GM21737 (cell line): ENCODE results near the gene TPR.

Source experiments
- ATAC-seq: cut with Tn5 transposase; IDR thresholded peaks from one replicate; pipeline ENCODE4 v1.9.1; 2021; ENCODE audit warnings: mild to moderate bottlenecking, moderate library complexity; ENCODE audit not compliant: unreplicated experiment

TPR gene

DNA sequence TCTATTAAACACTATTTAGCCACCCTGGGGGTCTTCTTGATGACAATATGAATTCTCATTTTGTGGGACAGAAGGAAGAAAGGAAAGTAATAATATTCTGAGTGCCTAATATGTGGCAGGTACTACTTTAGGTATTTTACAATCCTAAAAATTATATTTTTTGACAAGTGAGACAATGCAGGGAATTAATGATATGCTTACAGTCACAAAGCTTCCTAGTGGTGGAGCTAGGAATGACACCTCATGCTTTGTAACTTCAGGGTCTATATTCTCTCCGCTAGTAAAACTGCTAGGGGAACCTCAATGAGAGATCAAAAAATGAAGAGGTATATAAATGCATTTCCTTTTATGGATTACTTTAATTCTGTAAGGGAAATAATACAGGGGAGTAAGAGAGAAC lies 44.3 kb downstream of the TPR start:
- ATAC-seq = no peak

DNA sequence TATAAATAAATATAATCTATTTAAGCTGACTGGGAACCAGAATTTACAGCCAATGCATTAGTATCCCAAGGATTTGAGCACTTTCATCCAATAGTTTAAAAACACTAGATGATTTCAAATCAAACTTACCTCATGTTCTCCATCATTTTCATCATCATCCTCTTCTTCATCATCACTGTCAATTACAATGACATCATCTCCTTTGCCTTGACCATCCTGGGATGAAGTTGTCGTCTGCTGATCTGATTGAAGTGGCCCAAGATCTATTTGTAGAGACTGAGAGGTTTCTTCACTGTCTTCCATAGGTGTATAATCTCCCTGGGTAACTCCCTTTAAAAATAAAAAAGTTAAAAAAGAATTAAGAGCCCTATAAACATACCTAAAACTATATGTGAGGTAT lies 47.7 kb downstream of the TPR start:
- no peak for ATAC-seq

DNA sequence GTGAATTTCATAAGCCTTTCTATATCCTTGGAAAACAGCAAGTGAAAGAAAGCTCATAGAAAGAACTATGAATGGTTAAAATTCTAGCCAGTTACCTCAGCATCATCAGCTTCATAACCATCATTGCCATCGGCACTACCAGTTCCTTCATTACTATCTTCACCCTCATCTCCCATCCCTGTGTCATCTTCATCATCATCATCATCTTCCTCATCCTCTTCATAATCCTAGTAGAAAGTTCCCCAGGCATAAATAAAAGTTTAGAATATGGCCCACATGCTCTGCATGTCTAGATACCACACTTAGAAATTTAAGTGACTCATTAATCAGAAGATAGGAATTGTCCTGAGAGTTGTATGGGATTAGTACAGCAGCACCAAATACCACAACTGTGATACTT lies 49.0 kb downstream of the TPR start:
- ATAC-seq = no peak

DNA sequence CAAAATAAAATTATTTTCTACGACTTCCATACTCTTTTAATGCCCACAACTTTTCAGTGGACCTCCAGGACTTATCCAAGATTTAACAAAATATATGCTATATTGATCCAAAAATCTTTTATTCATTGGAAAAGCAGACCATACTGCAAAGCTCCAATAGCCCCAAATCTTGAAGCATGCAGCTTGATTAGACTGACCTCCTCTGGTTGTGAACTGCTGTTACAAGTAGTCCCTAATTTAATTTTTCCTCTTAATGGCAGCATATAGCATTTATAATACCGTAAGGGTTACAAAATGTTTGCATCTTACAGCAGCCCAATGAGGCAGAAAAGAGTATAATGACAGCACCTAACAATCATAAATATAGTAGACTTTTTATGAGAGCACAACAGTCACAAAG lies 49.8 kb downstream of the TPR start:
- no peak for ATAC-seq

DNA sequence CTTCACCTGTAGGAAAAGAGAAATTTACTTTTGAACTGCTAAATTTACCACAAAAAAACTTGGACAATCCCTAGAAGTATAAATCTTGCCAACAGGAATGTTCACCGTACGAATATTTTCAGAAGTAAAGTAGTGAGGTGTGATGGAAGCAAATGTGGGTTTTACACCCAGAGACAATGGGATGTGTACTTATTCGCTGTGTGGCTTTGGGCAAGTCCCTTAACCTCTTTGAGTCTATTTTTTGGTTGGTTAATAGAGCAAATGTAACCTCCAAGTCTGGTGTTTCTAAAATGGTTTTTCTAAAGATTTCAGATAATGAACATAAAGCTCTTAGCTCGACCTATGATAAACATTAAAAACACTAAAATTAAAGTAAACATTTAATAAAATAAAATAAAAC lies 51.2 kb downstream of the TPR start:
- no peak for ATAC-seq

DNA sequence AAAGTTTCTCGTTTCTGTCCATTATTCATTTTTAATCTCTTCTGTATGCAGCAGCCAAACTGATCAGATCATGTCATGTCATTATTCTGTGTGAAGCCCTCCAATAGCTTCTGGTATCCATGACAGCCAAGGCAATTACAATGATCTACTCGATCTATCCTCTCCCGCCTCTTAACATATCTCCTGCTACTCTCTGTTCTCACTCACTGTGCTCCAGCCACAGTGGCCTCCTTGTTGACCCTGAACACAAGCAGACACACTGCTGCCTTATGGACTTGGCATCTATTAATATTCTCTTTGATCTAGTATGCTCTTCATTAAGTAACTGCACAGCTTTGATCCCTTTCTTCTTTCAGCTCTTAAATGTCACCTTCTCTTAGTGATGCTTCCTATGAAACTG lies 59.5 kb downstream of the TPR start:
- ATAC-seq = no peak

DNA sequence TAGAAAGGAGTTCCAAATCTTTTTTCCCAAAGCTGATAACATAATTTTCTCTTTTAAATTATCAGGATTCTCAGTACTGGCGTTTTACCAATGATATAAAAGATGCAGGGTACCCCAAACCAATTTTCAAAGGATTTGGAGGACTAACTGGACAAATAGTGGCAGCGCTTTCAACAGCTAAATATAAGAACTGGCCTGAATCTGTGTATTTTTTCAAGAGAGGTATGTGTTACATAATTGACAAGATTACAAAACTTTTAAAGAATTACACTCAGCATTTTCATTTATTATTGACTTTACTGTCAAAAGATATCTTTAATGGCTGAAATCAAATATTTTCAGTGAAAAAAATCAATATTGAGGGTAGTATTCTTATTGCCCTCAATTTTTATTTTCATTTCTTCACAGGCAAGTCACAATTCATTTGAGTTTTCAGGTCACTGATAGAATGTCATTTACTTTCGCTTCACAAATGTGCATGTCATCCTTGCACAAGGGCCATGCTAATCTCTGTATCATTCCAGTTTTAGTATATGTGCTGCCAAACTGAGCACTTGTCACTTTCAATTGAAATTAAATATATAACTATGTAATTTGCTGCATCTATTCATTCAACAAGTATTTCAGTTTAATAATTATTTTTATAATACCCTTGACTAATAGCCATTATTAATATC lies 63.5 kb downstream of the TPR start:
- no peak for ATAC-seq

DNA sequence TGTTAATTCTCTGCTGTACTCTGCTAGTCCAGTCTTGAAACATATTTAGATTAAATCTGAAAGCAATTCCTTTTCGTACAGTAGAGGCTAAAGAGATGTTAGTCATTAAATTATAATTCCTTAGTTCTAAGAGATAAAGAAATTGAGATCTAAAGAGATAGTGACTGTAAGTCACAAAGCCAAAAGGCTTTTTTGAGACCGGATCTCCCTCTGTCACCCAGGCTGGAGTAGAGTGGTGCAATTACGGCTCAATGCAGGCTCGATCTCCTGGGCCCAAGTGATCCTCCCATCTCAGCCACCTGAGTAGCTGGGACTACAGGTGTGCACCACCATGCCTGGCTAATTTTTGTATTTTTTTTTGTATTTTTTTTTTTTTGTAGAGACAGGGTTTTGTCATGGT lies 64.7 kb downstream of the TPR start:
- no peak for ATAC-seq

DNA sequence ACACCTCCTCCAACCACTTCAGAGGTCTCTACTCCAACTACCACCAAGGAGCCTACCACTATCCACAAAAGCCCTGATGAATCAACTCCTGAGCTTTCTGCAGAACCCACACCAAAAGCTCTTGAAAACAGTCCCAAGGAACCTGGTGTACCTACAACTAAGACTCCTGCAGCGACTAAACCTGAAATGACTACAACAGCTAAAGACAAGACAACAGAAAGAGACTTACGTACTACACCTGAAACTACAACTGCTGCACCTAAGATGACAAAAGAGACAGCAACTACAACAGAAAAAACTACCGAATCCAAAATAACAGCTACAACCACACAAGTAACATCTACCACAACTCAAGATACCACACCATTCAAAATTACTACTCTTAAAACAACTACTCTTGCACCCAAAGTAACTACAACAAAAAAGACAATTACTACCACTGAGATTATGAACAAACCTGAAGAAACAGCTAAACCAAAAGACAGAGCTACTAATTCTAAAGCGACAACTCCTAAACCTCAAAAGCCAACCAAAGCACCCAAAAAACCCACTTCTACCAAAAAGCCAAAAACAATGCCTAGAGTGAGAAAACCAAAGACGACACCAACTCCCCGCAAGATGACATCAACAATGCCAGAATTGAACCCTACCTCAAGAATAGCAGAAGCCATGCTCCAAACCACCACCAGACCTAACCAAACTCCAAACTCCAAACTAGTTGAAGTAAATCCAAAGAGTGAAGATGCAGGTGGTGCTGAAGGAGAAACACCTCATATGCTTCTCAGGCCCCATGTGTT lies 66.6 kb downstream of the TPR start:
- ATAC-seq = no peak

DNA sequence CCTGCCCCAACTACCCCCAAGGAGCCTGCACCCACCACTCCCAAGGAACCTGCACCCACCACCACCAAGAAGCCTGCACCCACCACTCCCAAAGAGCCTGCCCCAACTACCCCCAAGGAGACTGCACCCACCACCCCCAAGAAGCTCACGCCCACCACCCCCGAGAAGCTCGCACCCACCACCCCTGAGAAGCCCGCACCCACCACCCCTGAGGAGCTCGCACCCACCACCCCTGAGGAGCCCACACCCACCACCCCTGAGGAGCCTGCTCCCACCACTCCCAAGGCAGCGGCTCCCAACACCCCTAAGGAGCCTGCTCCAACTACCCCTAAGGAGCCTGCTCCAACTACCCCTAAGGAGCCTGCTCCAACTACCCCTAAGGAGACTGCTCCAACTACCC lies 67.6 kb downstream of the TPR start:
- no peak for ATAC-seq

DNA sequence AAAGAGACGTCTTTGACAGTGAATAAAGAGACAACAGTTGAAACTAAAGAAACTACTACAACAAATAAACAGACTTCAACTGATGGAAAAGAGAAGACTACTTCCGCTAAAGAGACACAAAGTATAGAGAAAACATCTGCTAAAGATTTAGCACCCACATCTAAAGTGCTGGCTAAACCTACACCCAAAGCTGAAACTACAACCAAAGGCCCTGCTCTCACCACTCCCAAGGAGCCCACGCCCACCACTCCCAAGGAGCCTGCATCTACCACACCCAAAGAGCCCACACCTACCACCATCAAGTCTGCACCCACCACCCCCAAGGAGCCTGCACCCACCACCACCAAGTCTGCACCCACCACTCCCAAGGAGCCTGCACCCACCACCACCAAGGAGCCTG lies 68.5 kb downstream of the TPR start:
- no peak for ATAC-seq

DNA sequence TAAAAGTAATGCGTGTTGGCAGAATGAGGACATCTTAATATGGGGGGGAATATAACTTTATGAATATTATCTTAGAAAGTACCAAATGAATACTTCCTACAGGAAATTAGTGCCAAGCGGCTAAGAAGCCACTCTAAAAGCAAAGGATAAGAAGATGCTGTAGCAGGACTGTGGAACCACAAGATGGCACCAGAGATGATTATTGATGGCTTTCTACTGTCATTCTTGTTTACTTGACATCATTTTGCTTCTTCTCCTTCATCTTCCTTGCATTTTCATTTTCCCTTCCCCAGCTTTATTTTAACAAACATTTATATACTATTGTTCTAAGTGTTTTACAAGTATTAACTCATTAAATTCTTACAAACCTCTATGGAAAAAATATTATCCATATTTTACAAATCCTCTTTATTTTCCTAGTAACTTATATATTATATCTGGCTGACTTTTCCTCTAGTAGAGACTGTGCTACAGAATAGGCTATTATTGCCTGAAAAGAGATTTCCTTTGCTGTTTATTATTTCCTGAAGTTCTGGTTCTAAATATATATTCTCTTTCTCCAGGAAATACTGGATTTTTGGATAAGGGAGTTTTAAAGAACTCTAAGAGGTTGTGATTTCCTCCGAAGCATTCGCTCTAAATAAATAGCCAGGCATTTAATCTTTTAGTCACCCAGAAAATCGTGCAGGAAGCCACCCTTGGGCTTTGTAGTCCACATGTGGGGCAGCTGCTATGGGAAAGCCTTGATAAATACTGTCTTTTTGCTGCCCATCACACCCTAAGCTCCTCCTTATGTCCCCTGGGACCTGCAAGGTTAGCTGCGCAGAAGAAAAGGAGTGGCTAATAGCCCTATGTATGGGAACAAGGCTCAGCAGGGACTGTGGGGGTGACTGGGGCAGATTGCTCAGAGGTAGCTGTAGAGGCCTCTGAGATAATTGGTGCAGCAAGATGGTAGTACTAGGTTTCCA lies 69.8 kb downstream of the TPR start:
- no peak for ATAC-seq

DNA sequence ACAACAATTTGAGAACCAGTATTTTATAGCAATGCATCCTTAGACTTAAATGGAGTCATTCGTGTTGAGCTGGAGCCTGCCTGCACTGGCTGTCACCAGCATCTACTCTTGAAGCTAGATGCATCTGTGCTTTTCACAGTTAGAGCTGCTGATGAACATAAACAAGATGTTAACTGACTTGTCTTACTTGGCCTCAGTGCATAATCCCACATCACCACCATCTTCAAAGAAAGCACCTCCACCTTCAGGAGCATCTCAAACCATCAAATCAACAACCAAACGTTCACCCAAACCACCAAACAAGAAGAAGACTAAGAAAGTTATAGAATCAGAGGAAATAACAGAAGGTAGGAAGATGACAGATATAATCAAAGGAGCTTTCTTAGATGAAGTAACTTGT lies 71.1 kb downstream of the TPR start:
- no peak for ATAC-seq

DNA sequence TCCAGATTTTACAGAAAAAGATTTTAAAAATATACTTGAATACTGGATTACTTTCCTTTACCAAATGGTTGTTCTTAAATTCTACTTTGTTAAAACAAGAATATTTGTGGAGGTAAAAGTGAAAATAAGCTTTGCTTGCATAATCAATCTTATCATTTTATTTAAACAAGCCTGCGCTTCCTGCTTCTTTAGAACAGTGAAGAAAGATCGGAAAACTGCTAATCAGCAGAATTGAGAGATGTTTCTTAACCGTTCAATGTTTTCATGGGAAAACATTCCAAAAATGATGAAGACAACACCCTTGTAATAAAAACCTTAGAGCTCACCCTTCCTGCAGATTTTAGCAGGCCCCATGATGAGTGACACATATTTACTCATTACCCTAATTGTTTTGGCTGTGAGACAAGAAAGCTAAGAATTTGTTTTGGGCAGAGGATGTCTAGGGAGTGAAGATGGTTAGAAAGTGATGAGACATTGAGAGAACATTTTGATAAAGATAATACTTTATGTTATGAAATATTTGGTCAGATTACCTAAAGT lies 72.6 kb downstream of the TPR start:
- ATAC-seq = no peak

DNA sequence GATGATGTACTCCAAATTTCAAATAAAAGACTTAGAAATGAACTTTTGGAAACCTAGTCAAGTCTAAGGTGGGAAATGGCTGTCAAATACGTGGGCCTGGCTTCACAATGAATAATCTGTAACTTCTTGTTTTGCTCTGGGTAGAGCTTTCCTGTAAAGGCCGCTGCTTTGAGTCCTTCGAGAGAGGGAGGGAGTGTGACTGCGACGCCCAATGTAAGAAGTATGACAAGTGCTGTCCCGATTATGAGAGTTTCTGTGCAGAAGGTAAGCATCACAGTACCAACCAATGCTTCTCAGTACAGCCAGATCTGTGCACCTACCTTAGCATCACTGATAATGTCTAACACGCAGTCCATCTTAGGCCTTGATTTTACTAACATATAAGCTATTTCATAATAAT lies 73.6 kb downstream of the TPR start:
- ATAC-seq = no peak

DNA sequence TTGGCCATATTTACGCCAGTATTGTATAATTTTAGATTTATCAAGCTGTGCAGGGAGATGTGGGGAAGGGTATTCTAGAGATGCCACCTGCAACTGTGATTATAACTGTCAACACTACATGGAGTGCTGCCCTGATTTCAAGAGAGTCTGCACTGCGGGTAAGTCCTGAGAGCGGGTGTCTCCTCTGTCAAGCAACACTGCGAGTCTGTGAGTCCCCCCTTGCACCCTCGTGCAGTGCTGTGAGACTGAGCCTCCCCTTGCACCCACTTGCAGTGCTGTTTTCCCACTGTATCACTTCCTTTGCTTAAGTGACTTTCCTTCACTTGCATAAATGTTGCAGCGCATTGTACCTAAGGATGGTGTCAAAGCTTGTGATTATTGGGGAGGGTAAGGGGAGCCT lies 75.0 kb downstream of the TPR start:
- no peak for ATAC-seq

DNA sequence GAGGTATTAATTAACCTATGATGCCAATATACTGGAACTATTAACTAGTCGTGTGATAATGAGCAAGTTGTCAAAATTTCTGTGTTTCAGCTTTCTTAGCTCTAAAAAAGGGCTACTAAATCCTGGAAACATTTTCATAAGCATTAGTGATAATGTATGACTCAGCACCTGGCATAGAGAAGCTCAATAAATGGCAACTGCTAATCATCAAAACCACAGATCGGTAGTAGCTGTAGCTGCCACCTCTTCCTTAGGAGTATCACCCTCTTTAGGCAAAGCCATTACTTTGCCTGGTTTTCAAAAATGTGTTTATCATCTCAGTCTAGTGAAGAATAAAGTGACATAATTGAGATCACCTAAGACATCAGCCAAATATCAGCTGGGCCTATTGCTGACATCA lies 75.5 kb downstream of the TPR start:
- no peak for ATAC-seq

DNA sequence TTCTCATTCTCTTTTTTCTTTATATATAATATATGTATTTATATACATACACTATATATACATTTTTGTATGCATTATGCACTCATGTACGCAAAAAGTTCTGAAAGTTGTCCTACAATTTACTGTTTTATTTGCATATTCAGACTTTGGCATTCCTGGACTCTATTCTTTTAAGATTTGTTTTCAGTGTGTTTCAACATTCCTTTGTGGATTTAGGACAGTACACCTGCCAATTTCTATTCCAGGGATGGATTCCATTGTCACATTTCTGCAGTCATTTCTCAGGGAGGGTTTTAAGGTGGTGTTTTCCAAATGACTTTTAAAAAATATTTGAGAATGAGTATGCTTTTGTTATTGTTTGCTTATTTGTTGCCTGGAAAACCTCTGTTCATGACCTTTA lies 76.2 kb downstream of the TPR start:
- no peak for ATAC-seq

DNA sequence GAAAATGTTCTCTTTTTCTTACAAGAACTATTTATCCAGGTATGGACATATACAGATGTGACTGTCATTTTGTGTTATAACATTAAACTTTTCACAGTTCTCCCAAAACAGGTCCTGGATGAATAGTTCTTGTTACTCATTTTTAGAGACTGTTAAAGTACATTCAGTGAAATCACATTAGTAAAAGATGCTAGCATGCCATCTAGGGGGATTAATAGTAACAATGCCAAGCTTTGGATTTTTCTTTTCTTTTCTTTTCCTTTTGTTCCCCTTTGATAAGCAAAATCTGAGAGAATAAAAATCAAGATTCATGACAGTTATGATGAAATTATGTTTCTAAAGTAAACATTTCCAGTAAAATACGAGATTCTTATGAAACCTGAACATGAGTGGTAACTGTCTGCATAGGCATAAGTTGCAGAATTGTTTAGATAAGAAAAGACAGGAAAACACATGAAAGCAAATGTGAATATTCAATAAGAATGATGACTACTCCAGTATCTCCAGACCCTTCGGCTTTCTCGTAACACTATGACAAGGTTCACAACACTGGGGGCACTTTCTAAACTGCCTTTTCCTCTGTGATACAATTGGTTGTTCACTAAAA lies 77.5 kb downstream of the TPR start:
- no peak for ATAC-seq

DNA sequence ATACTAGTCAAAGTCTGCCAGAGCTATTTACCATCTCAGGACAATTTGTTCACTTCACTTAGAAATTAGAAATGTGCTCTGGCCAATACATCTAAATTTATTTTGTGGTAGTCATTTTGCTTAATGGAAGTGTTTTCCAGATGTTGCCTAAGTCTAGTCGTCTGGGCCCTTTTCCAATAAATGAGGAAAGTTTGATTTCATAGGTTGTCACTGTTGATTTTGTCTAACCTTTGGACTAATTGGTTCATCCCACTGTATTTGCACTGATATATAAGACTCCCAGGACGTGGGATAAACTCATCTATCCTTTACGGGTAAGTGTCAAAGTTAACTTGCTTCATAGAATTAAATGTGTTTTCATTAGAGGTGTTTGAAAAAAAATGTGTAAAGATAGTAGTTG lies 79.1 kb downstream of the TPR start, which contains the start of gene PRG4:
Gene PRG4, plus strand, starts transcription at position 300 of the 400 bp plus-strand sequence.
- ATAC-seq = no peak

DNA sequence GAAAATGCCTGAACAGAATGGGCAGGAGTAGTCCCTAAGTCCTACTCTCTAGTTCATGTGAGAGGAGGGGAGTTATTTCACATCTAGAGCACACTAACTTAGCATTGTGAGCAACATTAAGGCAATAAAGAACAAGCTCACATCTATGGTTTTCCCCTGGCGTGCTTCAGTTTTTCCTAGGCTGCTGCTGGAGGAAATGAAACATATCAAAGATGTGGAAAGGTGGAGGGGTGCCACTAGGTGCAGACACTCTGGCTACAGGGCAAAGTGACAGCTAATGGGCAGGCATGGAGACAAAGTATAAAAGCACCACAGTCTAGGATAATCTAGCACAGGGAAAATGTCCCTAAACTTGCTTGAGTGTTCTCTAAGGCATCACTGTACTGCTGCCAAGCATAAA lies 82.2 kb downstream of the TPR start:
- ATAC-seq = no peak
